ENCODE measurements around the gene KLHL25.

GRCh38 chr15:85777250-85778106 is 17.2 kb downstream of the KLHL25 start:
- TF ChIP-seq HDAC6 (IDR thresholded peaks at IDR 0.05; ENCODE audit: low read depth, low read length) (no peak), JUND (IDR thresholded peaks at IDR 0.05; ENCODE audit: low read length) (no peak), CEBPB (IDR thresholded peaks at IDR 0.05; ENCODE audit: low read depth, low read length) (no peak), POLR2A (IDR thresholded peaks at IDR 0.05; ENCODE audit: control extremely low read depth in 1 of 2, low read depth in 2 of 2, low read length in 2 of 2) (no peak)
- TF ChIP-seq, protein P1, sequence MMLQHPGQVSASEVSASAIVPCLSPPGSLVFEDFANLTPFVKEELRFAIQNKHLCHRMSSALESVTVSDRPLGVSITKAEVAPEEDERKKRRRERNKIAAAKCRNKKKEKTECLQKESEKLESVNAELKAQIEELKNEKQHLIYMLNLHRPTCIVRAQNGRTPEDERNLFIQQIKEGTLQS (IDR thresholded peaks at IDR 0.05; ENCODE audit: insufficient read depth, low read depth, low read length): no peak
- TF ChIP-seq, protein P2, sequence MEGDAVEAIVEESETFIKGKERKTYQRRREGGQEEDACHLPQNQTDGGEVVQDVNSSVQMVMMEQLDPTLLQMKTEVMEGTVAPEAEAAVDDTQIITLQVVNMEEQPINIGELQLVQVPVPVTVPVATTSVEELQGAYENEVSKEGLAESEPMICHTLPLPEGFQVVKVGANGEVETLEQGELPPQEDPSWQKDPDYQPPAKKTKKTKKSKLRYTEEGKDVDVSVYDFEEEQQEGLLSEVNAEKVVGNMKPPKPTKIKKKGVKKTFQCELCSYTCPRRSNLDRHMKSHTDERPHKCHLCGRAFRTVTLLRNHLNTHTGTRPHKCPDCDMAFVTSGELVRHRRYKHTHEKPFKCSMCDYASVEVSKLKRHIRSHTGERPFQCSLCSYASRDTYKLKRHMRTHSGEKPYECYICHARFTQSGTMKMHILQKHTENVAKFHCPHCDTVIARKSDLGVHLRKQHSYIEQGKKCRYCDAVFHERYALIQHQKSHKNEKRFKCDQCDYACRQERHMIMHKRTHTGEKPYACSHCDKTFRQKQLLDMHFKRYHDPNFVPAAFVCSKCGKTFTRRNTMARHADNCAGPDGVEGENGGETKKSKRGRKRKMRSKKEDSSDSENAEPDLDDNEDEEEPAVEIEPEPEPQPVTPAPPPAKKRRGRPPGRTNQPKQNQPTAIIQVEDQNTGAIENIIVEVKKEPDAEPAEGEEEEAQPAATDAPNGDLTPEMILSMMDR (IDR thresholded peaks at IDR 0.05; ENCODE audit: control extremely low read depth in 1 of 3, insufficient read depth in 1 of 3, low read depth in 1 of 3, low read length in 3 of 3): no peak
